Measurements from ENCODE around the gene KLHL3. TPM values are rescaled to one million over a fixed set of nuclear protein-coding genes. Genes with fewer than 3 reads are reported as not detected.
A peak's percentile ranks its signal among the peaks of the same experiment; 100 is the strongest.

Gene KLHL3
- total RNA-seq, 1 donor from 2014 or later = 5.7 TPM

GRCh38 chr5:137743031-137743640, 7.2 kb upstream of the KLHL3 start:
- no peaks in the 10 kb centered on the region for H3K9me3 Mint-ChIP-seq (ENCODE audit: unreplicated experiment)
- no peak overlapping the region for H3K4me3 Mint-ChIP-seq (ENCODE audit: unreplicated experiment)
- no peaks in the 10 kb centered on the region for H3K36me3 Mint-ChIP-seq (ENCODE audit: unreplicated experiment)
- peak; percentile 29 for DNase-seq
- H3K27ac Mint-ChIP-seq (ENCODE audit: unreplicated experiment) = no peak overlapping the region
- no peaks in the 10 kb centered on the region for H3K4me1 Mint-ChIP-seq (ENCODE audit: low read depth, unreplicated experiment)
- TF ChIP-seq CTCF (IDR thresholded peaks at IDR 0.05; ENCODE audit: partially characterized antibody, unreplicated experiment) = peak; percentile 67
- no peaks in the 10 kb centered on the region for H3K27me3 Mint-ChIP-seq (ENCODE audit: unreplicated experiment)

GRCh38 chr5:137741718-137742117, 5.8 kb upstream of the KLHL3 start:
- peaks cover 7% of the 10 kb centered on the region for H3K36me3 Mint-ChIP-seq (ENCODE audit: unreplicated experiment)
- H3K4me1 Mint-ChIP-seq (ENCODE audit: low read depth, unreplicated experiment) = no peaks in the 10 kb centered on the region
- H3K4me3 Mint-ChIP-seq (ENCODE audit: unreplicated experiment) = no peak overlapping the region
- H3K27ac Mint-ChIP-seq (ENCODE audit: unreplicated experiment) = no peak overlapping the region
- DNase-seq = no peak
- no peaks in the 10 kb centered on the region for H3K9me3 Mint-ChIP-seq (ENCODE audit: unreplicated experiment)
- TF ChIP-seq CTCF (IDR thresholded peaks at IDR 0.05; ENCODE audit: partially characterized antibody, unreplicated experiment) = no peak
- H3K27me3 Mint-ChIP-seq (ENCODE audit: unreplicated experiment) = no peaks in the 10 kb centered on the region

GRCh38 chr5:137739737-137740136, 3.8 kb upstream of the KLHL3 start:
- Mint-ChIP-seq H3K36me3 (ENCODE audit: unreplicated experiment) (peaks cover 7% of the 10 kb centered on the region), H3K27me3 (ENCODE audit: unreplicated experiment) (no peaks in the 10 kb centered on the region), H3K4me3 (ENCODE audit: unreplicated experiment) (no peak overlapping the region), H3K27ac (ENCODE audit: unreplicated experiment) (no peak overlapping the region), H3K9me3 (ENCODE audit: unreplicated experiment) (no peaks in the 10 kb centered on the region), H3K4me1 (ENCODE audit: low read depth, unreplicated experiment) (no peaks in the 10 kb centered on the region)
- no peak for TF ChIP-seq CTCF (IDR thresholded peaks at IDR 0.05; ENCODE audit: partially characterized antibody, unreplicated experiment)
- no peak for DNase-seq

- Mint-ChIP-seq H3K27ac (ENCODE audit: unreplicated experiment) (no peak overlapping the region), H3K4me1 (ENCODE audit: low read depth, unreplicated experiment) (peaks cover 7% of the 10 kb centered on the region), H3K36me3 (ENCODE audit: unreplicated experiment) (peaks cover 7% of the 10 kb centered on the region), H3K27me3 (ENCODE audit: unreplicated experiment) (no peaks in the 10 kb centered on the region), H3K9me3 (ENCODE audit: unreplicated experiment) (no peaks in the 10 kb centered on the region), H3K4me3 (ENCODE audit: unreplicated experiment) (no peak overlapping the region)
- TF ChIP-seq CTCF (IDR thresholded peaks at IDR 0.05; ENCODE audit: partially characterized antibody, unreplicated experiment) = no peak
- no peak for DNase-seq
Measured at GRCh38 chr5:137738947-137739346, 3.1 kb upstream of the KLHL3 start.

- H3K27ac Mint-ChIP-seq (ENCODE audit: unreplicated experiment) = no peak overlapping the region
- peaks cover 7% of the 10 kb centered on the region for H3K36me3 Mint-ChIP-seq (ENCODE audit: unreplicated experiment)
- no peak for DNase-seq
- peaks cover 2% of the 10 kb centered on the region for H3K9me3 Mint-ChIP-seq (ENCODE audit: unreplicated experiment)
- H3K27me3 Mint-ChIP-seq (ENCODE audit: unreplicated experiment) = no peaks in the 10 kb centered on the region
- H3K4me3 Mint-ChIP-seq (ENCODE audit: unreplicated experiment) = no peak overlapping the region
- no peak for TF ChIP-seq CTCF (IDR thresholded peaks at IDR 0.05; ENCODE audit: partially characterized antibody, unreplicated experiment)
- H3K4me1 Mint-ChIP-seq (ENCODE audit: low read depth, unreplicated experiment) = peaks cover 7% of the 10 kb centered on the region
Measured at GRCh38 chr5:137737349-137738131, 1.7 kb upstream of the KLHL3 start.

Measured in glutamatergic neuron (in vitro differentiated cells).